IPS DF 6.9 (cell line): ENCODE data around the gene SHMT1.

ENCODE experiments used
- DNase-seq: peaks from one replicate; pipeline ENCODE4 v3.0.0-alpha.2; 2013; ENCODE audit warnings: low read depth, low spot score
- H3K27ac ChIP-seq: one replicate; pipeline ENCODE4 v1.5.1; 2013; ENCODE audit warnings: low read length, control low read depth
- H3K27me3 ChIP-seq: 2 replicates; pipeline ENCODE4 v1.6.1; 2013; ENCODE audit warnings: mild to moderate bottlenecking, low read length; ENCODE audit not compliant: control insufficient read depth, insufficient read depth
- H3K36me3 ChIP-seq: 2 replicates; pipeline ENCODE4 v1.6.1; 2013; ENCODE audit warnings: low read length; ENCODE audit not compliant: control insufficient read depth, insufficient read depth
- H3K4me1 ChIP-seq: 2 replicates; pipeline ENCODE4 v1.6.1; 2013; ENCODE audit warnings: low read length; ENCODE audit not compliant: control insufficient read depth, insufficient read depth
- H3K4me3 ChIP-seq: 2 replicates; pipeline ENCODE4 v1.5.1; 2013; ENCODE audit warnings: mild to moderate bottlenecking, low read length
- H3K9me3 ChIP-seq: 2 replicates; pipeline ENCODE4 v1.6.1; 2013; ENCODE audit warnings: low read length, inconsistent platforms; ENCODE audit not compliant: control insufficient read depth, insufficient read depth
- WGBS: extraction: QIAGEN DNeasy Blood & Tissue Kit; methylation state at CpG from one replicate; pipeline ENCODE4 v1.1.7; 2013; ENCODE audit warnings: mixed read lengths, missing lambda C conversion rate; ENCODE audit not compliant: insufficient read length, insufficient coverage; 5-methylcytosine and 5-hydroxymethylcytosine counted together

SHMT1 gene

GRCh38 chr17:18326572-18326971, 36.8 kb downstream of the SHMT1 start:
- Histone ChIP-seq H3K27ac (no peak overlapping the region), H3K9me3 (no peaks in the 10 kb centered on the region), H3K4me3 (no peak overlapping the region), H3K4me1 (no peaks in the 10 kb centered on the region), H3K27me3 (no peaks in the 10 kb centered on the region), H3K36me3 (peaks cover 6% of the 10 kb centered on the region)
- DNase-seq, result no peak
- no CpG with 5 or more reads among the region's 6 CpGs for WGBS

- no peaks in the 10 kb centered on the region for H3K27me3 ChIP-seq
- no peak for DNase-seq
- no peaks in the 10 kb centered on the region for H3K4me1 ChIP-seq
- H3K27ac ChIP-seq, result no peak overlapping the region
- H3K36me3 ChIP-seq, result peaks cover 6% of the 10 kb centered on the region
- WGBS, result no CpG with 5 or more reads among the region's 2 CpGs
- H3K4me3 ChIP-seq, result no peak overlapping the region
- no peaks in the 10 kb centered on the region for H3K9me3 ChIP-seq
These were observed 37.3 kb downstream of the SHMT1 start for GRCh38 chr17:18326039-18326438.

- no peaks in the 10 kb centered on the region for H3K4me1 ChIP-seq
- no peak overlapping the region for H3K27ac ChIP-seq
- H3K9me3 ChIP-seq, result no peaks in the 10 kb centered on the region
- no peak for DNase-seq
- H3K27me3 ChIP-seq, result no peaks in the 10 kb centered on the region
- WGBS, result no CpG with 5 or more reads among the region's 27 CpGs
- H3K4me3 ChIP-seq, result no peak overlapping the region
- peaks cover 6% of the 10 kb centered on the region for H3K36me3 ChIP-seq
These were observed 39.0 kb downstream of the SHMT1 start for GRCh38 chr17:18324140-18325050.

- peaks cover 6% of the 10 kb centered on the region for H3K36me3 ChIP-seq
- no peaks in the 10 kb centered on the region for H3K4me1 ChIP-seq
- H3K4me3 ChIP-seq, result no peak overlapping the region
- DNase-seq, result no peak
- H3K9me3 ChIP-seq, result no peaks in the 10 kb centered on the region
- H3K27me3 ChIP-seq, result no peaks in the 10 kb centered on the region
- WGBS, result no CpG with 5 or more reads among the region's 16 CpGs
- H3K27ac ChIP-seq, result no peak overlapping the region
These were observed 39.7 kb downstream of the SHMT1 start for GRCh38 chr17:18323507-18324139.

GRCh38 chr17:18323007-18323406, 40.3 kb downstream of the SHMT1 start:
- H3K36me3 ChIP-seq, result peaks cover 6% of the 10 kb centered on the region
- no peaks in the 10 kb centered on the region for H3K4me1 ChIP-seq
- no peak for DNase-seq
- no peaks in the 10 kb centered on the region for H3K27me3 ChIP-seq
- H3K4me3 ChIP-seq, result no peak overlapping the region
- H3K27ac ChIP-seq, result no peak overlapping the region
- WGBS, result no CpG with 5 or more reads among the region's 3 CpGs
- H3K9me3 ChIP-seq, result no peaks in the 10 kb centered on the region

- no CpG with 5 or more reads among the region's 12 CpGs for WGBS
- no peak overlapping the region for H3K4me3 ChIP-seq
- no peak for DNase-seq
These were observed 40.8 kb downstream of the SHMT1 start for GRCh38 chr17:18322522-18322921.

GRCh38 chr17:18321309-18321708, 42.0 kb downstream of the SHMT1 start:
- Histone ChIP-seq H3K4me1 (no peaks in the 10 kb centered on the region), H3K4me3 (no peak overlapping the region), H3K9me3 (no peaks in the 10 kb centered on the region), H3K27ac (no peak overlapping the region), H3K36me3 (peaks cover 6% of the 10 kb centered on the region), H3K27me3 (no peaks in the 10 kb centered on the region)
- no peak for DNase-seq
- WGBS, result no CpG with 5 or more reads among the region's 5 CpGs

More at GRCh38 chr17:18322522-18322921, 40.8 kb downstream of the SHMT1 start:
- Histone ChIP-seq H3K27me3 (no peaks in the 10 kb centered on the region), H3K27ac (no peak overlapping the region), H3K36me3 (peaks cover 6% of the 10 kb centered on the region), H3K4me1 (no peaks in the 10 kb centered on the region), H3K9me3 (no peaks in the 10 kb centered on the region)

- Histone ChIP-seq H3K4me1 (0 out of 2 replicates have a peak, but pooled peaks cover 2% of the 10 kb centered on the region), H3K9me3 (no peaks in the 10 kb centered on the region), H3K27me3 (no peaks in the 10 kb centered on the region), H3K4me3 (no peak overlapping the region), H3K36me3 (peaks cover 6% of the 10 kb centered on the region), H3K27ac (no peak overlapping the region)
- no CpG with 5 or more reads among the region's 7 CpGs for WGBS
- DNase-seq, result no peak
These were observed 43.0 kb downstream of the SHMT1 start for GRCh38 chr17:18320301-18320700.

- H3K36me3 ChIP-seq, result peaks cover 6% of the 10 kb centered on the region
- no peaks in the 10 kb centered on the region for H3K9me3 ChIP-seq
- no peaks in the 10 kb centered on the region for H3K27me3 ChIP-seq
- DNase-seq, result no peak
- H3K4me3 ChIP-seq, result no peak overlapping the region
- no peak overlapping the region for H3K27ac ChIP-seq
- H3K4me1 ChIP-seq, result 0 out of 2 replicates have a peak, but pooled peaks cover 2% of the 10 kb centered on the region
- no CpG with 5 or more reads among the region's 13 CpGs for WGBS
These were observed 43.6 kb downstream of the SHMT1 start for GRCh38 chr17:18319604-18320256.

GRCh38 chr17:18318771-18319450, 44.4 kb downstream of the SHMT1 start:
- no peak overlapping the region for H3K27ac ChIP-seq

More at GRCh38 chr17:18318771-18319450, 44.4 kb downstream of the SHMT1 start:
- WGBS, result no CpG with 5 or more reads among the region's 18 CpGs
- no peak for DNase-seq
- Histone ChIP-seq H3K36me3 (peaks cover 3% of the 10 kb centered on the region), H3K4me3 (no peak overlapping the region), H3K27me3 (no peaks in the 10 kb centered on the region), H3K9me3 (no peaks in the 10 kb centered on the region), H3K4me1 (0 out of 2 replicates have a peak, but pooled peaks cover 2% of the 10 kb centered on the region)
